A673 (cell line): ENCODE data around the gene CCL5. TPM values are rescaled to one million over a fixed set of nuclear protein-coding genes. Genes with fewer than 3 reads are reported as not detected.

ENCODE experiments used
- BruUV-seq: library from RNA; stranded (reverse); fragments of 400-500 nt; replicated peaks from 2 replicates; lab custom pipeline; 2021; lab: Mats Ljungman, UMichigan
- CTCF ChIA-PET: fragments of 300-600 bp; sonication (Branson Sonifier 250); formaldehyde crosslinking; loops from one replicate; lab custom pipeline; 2022; ENCODE audit warnings: antibody characterized with exemption; lab: Charles Lee
- POLR2A ChIA-PET: fragments of 300-600 bp; sonication (Branson Sonifier 250); formaldehyde crosslinking; loops from one replicate; lab custom pipeline; 2022; ENCODE audit warnings: antibody characterized with exemption; ENCODE audit not compliant: low non-redundant PET; lab: Charles Lee
- DNase-seq: peaks from one replicate; pipeline ENCODE4 v3.0.0-alpha.2; 2015; ENCODE audit warnings: low spot score
- H3K27ac ChIP-seq: fragments of 200-600 bp; sonication (generic); 2 replicates; pipeline ENCODE4 v1.5.1; 2016; ENCODE audit warnings: mixed run types, low read depth, mild to moderate bottlenecking, mixed read lengths, antibody characterized with exemption, low read length; ENCODE audit not compliant: poor library complexity, severe bottlenecking
- H3K27me3 ChIP-seq: fragments of 200-600 bp; sonication (generic); replicated peaks from 2 replicates; pipeline ENCODE4 v1.6.1; 2017; ENCODE audit warnings: mixed run types, low read depth, mild to moderate bottlenecking, mixed read lengths, antibody characterized with exemption, low read length; ENCODE audit not compliant: insufficient read depth, poor library complexity
- H3K36me3 ChIP-seq: fragments of 200-600 bp; sonication (generic); 2 replicates; pipeline ENCODE4 v1.6.1; 2016; ENCODE audit warnings: mixed run types, mild to moderate bottlenecking, mixed read lengths, antibody characterized with exemption, low read length; ENCODE audit not compliant: insufficient read depth, poor library complexity, severe bottlenecking
- H3K4me1 ChIP-seq: fragments of 200-600 bp; sonication (generic); 2 replicates; pipeline ENCODE4 v1.6.1; 2017; ENCODE audit warnings: mixed run types, mild to moderate bottlenecking, mixed read lengths, antibody characterized with exemption, low read length; ENCODE audit not compliant: insufficient read depth, poor library complexity, severe bottlenecking
- H3K4me3 ChIP-seq: fragments of 200-600 bp; sonication (generic); 2 replicates; pipeline ENCODE4 v1.5.1; 2016; ENCODE audit warnings: low read depth, mixed run types, mild to moderate bottlenecking, mixed read lengths, low read length; ENCODE audit not compliant: poor library complexity, severe bottlenecking
- H3K9me3 ChIP-seq: fragments of 200-600 bp; sonication (generic); 2 replicates; pipeline ENCODE4 v1.6.1; 2016; ENCODE audit warnings: mixed run types, low read depth, mild to moderate bottlenecking, mixed read lengths, antibody characterized with exemption, low read length; ENCODE audit not compliant: poor library complexity, severe bottlenecking
- CTCF ChIP-seq: fragments of 300-800, 200-600 bp; sonication (generic); conservative IDR thresholded peaks from 2 replicates; pipeline ENCODE4 v1.5.1; 2017; ENCODE audit warnings: low read depth, mild to moderate bottlenecking, antibody characterized with exemption, low read length, moderate library complexity, mixed read lengths
- EZH2 ChIP-seq: fragments of 200-600 bp; sonication (generic); IDR thresholded peaks from 2 replicates; pipeline ENCODE4 v1.6.1; 2017; ENCODE audit warnings: borderline replicate concordance, low read depth, mild to moderate bottlenecking, mixed read lengths, antibody characterized with exemption, low read length; ENCODE audit not compliant: poor library complexity, severe bottlenecking
- intact Hi-C: fragments of 100-400 bp; cut with micrococcal nuclease; formaldehyde crosslinking; loops from one replicate; pipeline ENCODE4 v1.10.0; 2022; ENCODE audit not compliant: unreplicated experiment
- total RNA-seq: library from RNA; stranded (reverse); gene quantifications from 2 replicates; pipeline ENCODE4 v1.2.3, GENCODE V29; 2021

CCL5 gene
- total RNA-seq, 1 experiment from 2014 or later, result not detected

GRCh38 chr17:35843698-35844097 is 36.5 kb downstream of the CCL5 start:
- Histone ChIP-seq H3K4me1 (no peaks in the 10 kb centered on the region), H3K36me3 (peaks cover 62% of the 10 kb centered on the region), H3K27me3 (no peaks in the 10 kb centered on the region), H3K9me3 (no peaks in the 10 kb centered on the region), H3K4me3 (no peak overlapping the region), H3K27ac (no peak overlapping the region)
- no TSS peak for BruUV-seq
- CTCF ChIA-PET, result no interaction called here
- TF ChIP-seq EZH2 (no peak), CTCF (no peak)
- intact Hi-C loops, result no loop called here
- POLR2A ChIA-PET, result no interaction called here
- DNase-seq, result no peak

GRCh38 chr17:35842239-35842638 is 37.9 kb downstream of the CCL5 start:
- DNase-seq, result no peak
- ChIA-PET POLR2A (no interaction called here), CTCF (no interaction called here)
- no peak overlapping the region for H3K4me3 ChIP-seq
- H3K27ac ChIP-seq, result no peak overlapping the region
- TF ChIP-seq CTCF (no peak), EZH2 (no peak)
- H3K4me1 ChIP-seq, result no peaks in the 10 kb centered on the region
- no peaks in the 10 kb centered on the region for H3K27me3 ChIP-seq
- intact Hi-C loops, result no loop called here
- no TSS peak for BruUV-seq
- H3K36me3 ChIP-seq, result peaks cover 66% of the 10 kb centered on the region
- no peaks in the 10 kb centered on the region for H3K9me3 ChIP-seq

- POLR2A ChIA-PET, result no interaction called here
- no peaks in the 10 kb centered on the region for H3K4me1 ChIP-seq
- no peak overlapping the region for H3K27ac ChIP-seq
- intact Hi-C loops, result no loop called here
- BruUV-seq, result no TSS peak
- peaks cover 67% of the 10 kb centered on the region for H3K36me3 ChIP-seq
- H3K4me3 ChIP-seq, result no peak overlapping the region
- H3K9me3 ChIP-seq, result no peaks in the 10 kb centered on the region
- CTCF ChIA-PET, result interaction anchor here (0.6 kb wide), 2 partner anchors 10 to 194 kb away, joined by 3 to 5 read pairs; no protein-coding TSS in a partner anchor
- DNase-seq, result no peak
- TF ChIP-seq EZH2, result no peak
- no peak for TF ChIP-seq CTCF
- no peaks in the 10 kb centered on the region for H3K27me3 ChIP-seq
Observed at GRCh38 chr17:35841505-35841904, 38.7 kb downstream of the CCL5 start.
